ENCODE measurements around the gene LAG3. TPM values are rescaled to one million over a fixed set of nuclear protein-coding genes. Genes with fewer than 3 reads are reported as not detected.

LAG3 gene
- 4.1 and 5.5 TPM in 2 replicates for total RNA-seq (2021)
- Bru-seq, nascent RNA, result percentile 37 among the genes with signal in this experiment
- percentile 40 among the genes with signal in this experiment for BruChase-seq, experiment 1, labeled RNA remaining after a 2-hour chase
- percentile 43 among the genes with signal in this experiment for BruChase-seq, experiment 2, labeled RNA remaining after a 6-hour chase
- long read RNA-seq, partial matches to known transcripts, result 2 of 3 reads
- long read RNA-seq, other reads (novel, unspliced or antisense), result 1 of 3 reads

- DNase-seq (ENCODE audit: low spot score), result no peak
- Histone ChIP-seq H3K4me3 (ENCODE audit: low read depth, low read length, poor library complexity, severe bottlenecking) (no peak within 1 kb of the TSS), H3K9me3 (ENCODE audit: low read depth, low read length, poor library complexity, severe bottlenecking) (no peaks in the 10 kb centered on the region), H3K4me1 (ENCODE audit: insufficient read depth, low read length, poor library complexity, severe bottlenecking) (peaks cover 17% of the 10 kb centered on the region), H3K27ac (ENCODE audit: low read depth, low read length, poor library complexity, severe bottlenecking) (peak within 1 kb of the TSS; percentile 40), H3K27me3 (replicated peaks; ENCODE audit: insufficient read depth, low read depth, low read length, poor library complexity) (no peaks in the 10 kb centered on the region), H3K36me3 (ENCODE audit: insufficient read depth, low read length, poor library complexity, severe bottlenecking) (peaks cover 47% of the 10 kb centered on the region)
- no TSS peak for BruUV-seq (replicated peaks)
- TF ChIP-seq EZH2 (IDR thresholded peaks at IDR 0.05; ENCODE audit: borderline replicate concordance, low read depth, low read length, poor library complexity, severe bottlenecking), result no peak
- TF ChIP-seq CTCF (conservative IDR thresholded peaks at IDR 0.05; ENCODE audit: low read depth, low read length), result no peak
- intact Hi-C loops (cut with micrococcal nuclease; ENCODE audit: unreplicated experiment), result no loop called here
- ChIA-PET CTCF (interaction anchor here (0.7 kb wide), 1 partner anchor 18 kb away, joined by 6 read pairs; no protein-coding TSS in a partner anchor), POLR2A (ENCODE audit: low non-redundant PET) (no interaction called here)
Measured at GRCh38 chr12:6772331-6772695, at the start of gene LAG3. Gene LAG3, plus strand, starts transcription at chr12:6772520. Its CDS starts 333 bp downstream, at chr12:6772853.

- TF ChIP-seq EZH2 (IDR thresholded peaks at IDR 0.05; ENCODE audit: borderline replicate concordance, low read depth, low read length, poor library complexity, severe bottlenecking) (no peak), CTCF (conservative IDR thresholded peaks at IDR 0.05; ENCODE audit: low read depth, low read length) (no peak)
Measured at GRCh38 chr12:6722863-6723262, 49.5 kb upstream of the LAG3 start.

GRCh38 chr12:6723607-6724408, 48.5 kb upstream of the LAG3 start, which contains the start of gene COPS7A:
Gene COPS7A, plus strand, starts transcription at chr12:6724046. Its CDS starts 611 bp downstream, at chr12:6724657.
- Histone ChIP-seq H3K27me3 (replicated peaks; ENCODE audit: insufficient read depth, low read depth, low read length, poor library complexity) (no peaks in the 10 kb centered on the region), H3K4me1 (ENCODE audit: insufficient read depth, low read length, poor library complexity, severe bottlenecking) (peaks cover 10% of the 10 kb centered on the region), H3K4me3 (ENCODE audit: low read depth, low read length, poor library complexity, severe bottlenecking) (peak within 1 kb of the TSS; percentile 56), H3K27ac (ENCODE audit: low read depth, low read length, poor library complexity, severe bottlenecking) (peak within 1 kb of the TSS; percentile 87), H3K9me3 (ENCODE audit: low read depth, low read length, poor library complexity, severe bottlenecking) (no peaks in the 10 kb centered on the region), H3K36me3 (ENCODE audit: insufficient read depth, low read length, poor library complexity, severe bottlenecking) (peaks cover 12% of the 10 kb centered on the region)
- intact Hi-C loops (cut with micrococcal nuclease; ENCODE audit: unreplicated experiment), result loop anchor here (1.0 to 2.0 kb wide), 2 partner anchors 35 to 40 kb away; partner anchors contain the start of gene ZNF384
- TF ChIP-seq EZH2 (IDR thresholded peaks at IDR 0.05; ENCODE audit: borderline replicate concordance, low read depth, low read length, poor library complexity, severe bottlenecking), result no peak
- TF ChIP-seq CTCF (conservative IDR thresholded peaks at IDR 0.05; ENCODE audit: low read depth, low read length), result no peak
- POLR2A ChIA-PET (ENCODE audit: low non-redundant PET), result interaction anchor here (0.5 to 1.2 kb wide), 5 partner anchors 9 to 190 kb away, joined by 3 to 20 read pairs (median 4); partner anchors contain the start of genes GAPDH, PTMS and ZNF384
- peak; percentile 99 for DNase-seq (ENCODE audit: low spot score)
- CTCF ChIA-PET, result interaction anchor here (0.5 to 0.9 kb wide), 6 partner anchors 14 to 170 kb away, joined by 3 read pairs; no protein-coding TSS in a partner anchor
- BruUV-seq (replicated peaks), result no TSS peak

More at GRCh38 chr12:6722863-6723262, 49.5 kb upstream of the LAG3 start:
- Histone ChIP-seq H3K9me3 (ENCODE audit: low read depth, low read length, poor library complexity, severe bottlenecking) (no peaks in the 10 kb centered on the region), H3K36me3 (ENCODE audit: insufficient read depth, low read length, poor library complexity, severe bottlenecking) (peaks cover 3% of the 10 kb centered on the region), H3K4me3 (ENCODE audit: low read depth, low read length, poor library complexity, severe bottlenecking) (peak overlapping the region; percentile 56), H3K4me1 (ENCODE audit: insufficient read depth, low read length, poor library complexity, severe bottlenecking) (peaks cover 10% of the 10 kb centered on the region), H3K27ac (ENCODE audit: low read depth, low read length, poor library complexity, severe bottlenecking) (peak overlapping the region; percentile 87), H3K27me3 (replicated peaks; ENCODE audit: insufficient read depth, low read depth, low read length, poor library complexity) (no peaks in the 10 kb centered on the region)
- POLR2A ChIA-PET (ENCODE audit: low non-redundant PET), result interaction anchor here (1.2 kb wide), 1 partner anchor 189 kb away, joined by 3 read pairs; the partner anchor contains the start of gene GAPDH
- intact Hi-C loops (cut with micrococcal nuclease; ENCODE audit: unreplicated experiment), result loop anchor here (2.0 kb wide), 1 partner anchor 34 kb away; the partner anchor contains the start of gene ZNF384
- no peak for DNase-seq (ENCODE audit: low spot score)
- no TSS peak for BruUV-seq (replicated peaks)
- CTCF ChIA-PET, result no interaction called here

All from A673 (cell line).